Measurements from ENCODE around the gene GCN1.

GCN1 gene

GRCh38 chr12:120139958-120140357 lies 54.6 kb downstream of the GCN1 start:
- no peak for DNase-seq (ENCODE audit: low spot score)

DNA sequence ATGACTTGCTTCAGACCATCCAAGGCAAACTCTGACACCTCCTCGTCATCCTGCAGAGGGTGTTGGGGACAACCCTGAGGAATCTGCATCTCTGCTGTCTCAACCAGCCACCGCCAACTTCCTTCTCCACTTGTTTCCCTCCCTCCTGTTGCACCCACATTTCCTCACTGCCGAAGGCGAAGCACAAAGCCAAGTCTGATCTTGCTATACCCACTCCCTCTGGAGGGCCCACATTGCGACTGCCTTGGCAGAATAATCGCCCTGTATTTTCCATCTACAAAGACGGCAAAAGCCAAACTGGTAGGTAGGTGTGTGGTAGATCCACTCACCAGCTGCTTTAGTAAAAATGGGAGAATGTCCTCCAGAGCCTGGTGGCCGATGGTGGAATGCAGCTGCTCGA lies 56.1 kb downstream of the GCN1 start:
- no peak for DNase-seq (ENCODE audit: low spot score)

- DNase-seq (ENCODE audit: low spot score), result no peak
Observed at GRCh38 chr12:120137833-120138232, 56.7 kb downstream of the GCN1 start.

DNA sequence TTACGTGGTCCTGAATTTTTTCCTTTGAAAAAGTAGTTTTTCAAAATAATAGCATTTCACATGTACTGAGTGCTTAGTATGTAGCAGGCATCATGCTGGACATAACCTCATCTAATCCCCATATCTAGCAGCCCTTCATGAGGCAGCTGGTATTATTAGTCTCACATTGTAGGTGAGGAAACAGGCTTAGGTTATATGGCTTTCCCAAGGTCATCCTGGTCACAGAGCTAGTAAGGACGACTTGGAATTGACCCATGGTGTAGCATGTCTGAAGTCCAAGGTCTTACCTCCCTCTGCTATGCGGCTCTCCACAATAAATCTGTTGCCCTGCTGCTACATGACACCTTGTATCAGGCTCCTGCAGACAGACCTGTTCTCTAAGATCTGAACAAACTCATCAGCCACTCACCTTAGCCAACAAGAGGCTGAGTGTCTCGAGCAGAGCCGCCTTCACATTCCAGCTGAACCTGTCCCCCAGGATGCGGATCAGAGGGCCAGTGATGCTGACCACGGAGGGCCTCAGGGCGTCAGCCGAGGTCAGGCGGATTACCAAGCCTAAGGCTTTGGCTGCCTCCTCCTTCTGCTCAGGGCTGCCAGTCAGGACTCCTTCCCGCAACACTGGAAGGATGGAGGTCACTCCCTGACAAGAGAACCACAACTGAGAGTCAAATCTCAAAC lies 58.3 kb downstream of the GCN1 start:
- DNase-seq (ENCODE audit: low spot score), result no peak

- DNase-seq (ENCODE audit: low spot score), result no peak
Observed at GRCh38 chr12:120134307-120134980, 60.1 kb downstream of the GCN1 start.

DNA sequence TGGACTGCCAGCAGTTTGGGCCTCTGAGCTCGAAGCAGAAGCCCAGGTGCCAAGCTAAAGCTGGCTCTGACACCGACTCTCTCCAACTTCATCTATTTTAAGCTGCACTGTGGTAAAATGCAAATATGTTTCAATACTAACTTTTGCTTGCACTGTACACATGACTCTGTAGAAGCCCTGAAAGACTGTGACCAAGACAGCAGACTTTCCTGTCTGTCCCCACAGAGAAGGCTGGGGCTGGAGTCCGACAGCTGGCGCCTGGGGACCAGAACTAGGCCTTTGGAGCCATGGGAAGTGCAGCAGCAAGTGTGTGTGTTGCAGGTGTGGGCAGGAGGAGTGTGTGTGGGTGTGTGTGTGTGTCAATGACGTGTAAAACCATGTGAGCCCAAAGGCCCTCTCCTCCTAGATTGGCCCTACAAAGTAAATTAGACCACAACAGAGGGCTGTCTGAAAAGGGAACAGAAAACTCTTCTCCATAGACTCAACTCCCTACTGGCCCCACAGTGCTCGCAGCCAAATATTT lies 61.6 kb downstream of the GCN1 start:
- no peak for DNase-seq (ENCODE audit: low spot score)

DNA sequence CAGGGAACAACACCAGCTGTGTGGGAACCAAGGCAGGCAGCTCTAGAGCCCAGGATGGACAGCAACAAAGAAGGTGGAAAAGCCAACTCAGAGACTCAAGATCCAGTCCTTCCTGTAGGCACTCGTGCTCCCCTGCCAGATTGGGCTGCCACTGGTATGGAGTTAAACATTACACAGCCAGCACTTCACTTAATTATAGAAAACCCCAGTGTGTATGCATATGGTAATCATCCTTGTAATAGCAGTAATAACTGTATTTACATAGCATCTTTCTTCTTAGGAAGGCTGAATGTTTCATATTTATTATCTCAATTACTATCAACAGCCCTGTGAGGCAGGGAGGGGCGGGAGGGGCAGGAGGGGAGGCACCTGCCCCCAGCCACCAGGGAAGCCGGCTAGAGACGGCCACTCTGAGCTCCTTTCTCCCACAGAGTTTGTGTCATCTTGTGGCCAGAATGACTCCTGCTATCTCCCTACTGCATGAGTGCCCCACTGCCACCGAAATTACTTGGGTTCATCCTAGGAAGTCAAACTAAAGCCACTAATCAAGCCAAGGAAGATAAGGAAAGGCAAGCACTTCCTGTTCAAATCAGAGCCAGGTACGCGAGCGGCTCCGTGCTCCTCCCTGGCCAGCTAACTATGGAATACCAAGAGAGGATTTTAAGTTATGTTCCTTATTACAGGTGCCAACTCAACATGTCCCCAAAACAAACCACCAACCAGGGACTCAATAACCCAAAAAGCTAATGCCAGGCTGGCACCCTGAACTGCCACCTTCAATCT lies 62.3 kb downstream of the GCN1 start:
- no peak for DNase-seq (ENCODE audit: low spot score)

DNA sequence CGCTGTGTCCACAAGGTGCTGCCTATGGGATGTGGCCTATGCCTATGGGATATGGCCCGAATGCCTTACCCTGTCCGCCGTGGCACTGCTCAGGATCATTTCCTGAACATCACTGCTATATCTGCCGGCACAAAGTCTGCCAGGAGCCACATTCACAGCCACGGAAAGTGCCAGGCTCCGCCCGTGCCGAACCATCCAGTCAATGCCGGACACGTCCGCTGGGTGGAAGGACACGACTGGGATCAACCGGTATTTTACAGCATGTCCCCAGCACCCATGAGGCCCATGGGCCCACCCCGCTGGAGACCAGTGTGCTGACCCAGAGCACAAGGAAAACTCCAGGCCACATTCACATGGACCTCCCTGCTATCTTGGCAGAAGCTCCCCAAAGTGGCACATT lies 63.4 kb downstream of the GCN1 start:
- DNase-seq (ENCODE audit: low spot score), result no peak

GRCh38 chr12:120130011-120130410 lies 64.5 kb downstream of the GCN1 start:
- DNase-seq (ENCODE audit: low spot score), result no peak

DNA sequence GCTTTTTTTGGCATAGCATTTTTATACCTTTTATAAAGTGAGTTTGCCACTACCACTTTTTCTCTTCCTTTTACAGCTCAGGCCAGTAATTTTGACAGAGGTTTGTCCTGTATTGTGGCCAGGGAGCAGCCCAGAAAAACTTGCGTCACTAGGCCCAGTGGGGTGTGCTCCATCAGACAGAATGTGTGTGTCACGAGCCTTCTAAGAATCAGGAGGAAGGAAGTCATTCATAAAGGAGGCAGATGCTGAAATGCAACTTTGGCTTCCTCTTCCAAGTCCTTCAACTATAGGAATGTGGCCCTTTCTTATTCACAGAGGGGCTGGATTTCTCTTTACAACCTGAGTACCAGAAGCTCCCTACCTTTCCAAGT lies 67.9 kb downstream of the GCN1 start:
- no peak for DNase-seq (ENCODE audit: low spot score)

DNA sequence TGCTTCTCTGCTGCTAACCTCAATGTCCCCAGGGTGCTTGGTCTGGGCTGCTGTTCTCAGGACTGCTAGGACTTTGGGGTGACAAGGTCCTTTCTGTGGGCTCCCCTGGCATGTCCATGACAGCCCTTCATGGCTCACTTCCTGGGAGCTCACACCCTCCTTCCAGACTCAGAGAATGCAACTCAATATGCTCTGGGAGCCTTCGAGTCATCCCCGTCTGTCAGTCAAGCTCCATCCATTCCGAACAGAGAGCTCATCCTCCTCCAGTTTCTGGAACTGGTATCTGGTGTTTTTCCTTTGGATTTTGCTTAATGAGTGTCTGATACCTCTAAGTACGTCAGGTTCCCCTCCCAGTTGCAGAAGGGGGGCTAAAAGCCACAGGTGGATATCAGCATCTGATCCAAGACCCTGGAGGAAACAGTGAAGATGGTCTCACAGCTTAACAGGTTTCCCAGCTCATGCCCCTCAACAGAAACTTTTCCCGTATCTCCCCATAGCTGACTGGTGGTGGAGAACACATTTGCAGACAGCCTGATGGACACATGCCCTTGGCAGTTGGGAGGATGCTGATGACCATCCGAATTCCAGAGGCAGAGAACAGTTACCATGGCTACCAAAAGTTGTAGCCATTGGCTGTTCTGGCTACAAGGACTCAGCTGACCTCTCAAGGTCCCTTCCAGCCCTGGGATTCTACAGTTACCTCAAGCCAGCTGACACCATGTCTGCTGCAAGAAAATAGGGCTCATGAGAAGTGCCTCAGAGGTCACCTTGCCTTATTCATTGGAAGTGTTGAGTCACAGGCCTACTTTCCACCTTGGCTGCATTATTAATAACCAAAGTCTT lies 68.5 kb downstream of the GCN1 start:
- DNase-seq (ENCODE audit: low spot score), result peak; percentile 47

- DNase-seq (ENCODE audit: low spot score), result no peak
Observed at GRCh38 chr12:120125029-120125428, 69.5 kb downstream of the GCN1 start.

- no peak for DNase-seq (ENCODE audit: low spot score)
Observed at GRCh38 chr12:120121766-120122293, 72.7 kb downstream of the GCN1 start.

- DNase-seq (ENCODE audit: low spot score), result no peak
Observed at GRCh38 chr12:120121343-120121742, 73.2 kb downstream of the GCN1 start.

GRCh38 chr12:120119271-120119973 lies 75.1 kb downstream of the GCN1 start:
- DNase-seq (ENCODE audit: low spot score), result peak; percentile 50

DNA sequence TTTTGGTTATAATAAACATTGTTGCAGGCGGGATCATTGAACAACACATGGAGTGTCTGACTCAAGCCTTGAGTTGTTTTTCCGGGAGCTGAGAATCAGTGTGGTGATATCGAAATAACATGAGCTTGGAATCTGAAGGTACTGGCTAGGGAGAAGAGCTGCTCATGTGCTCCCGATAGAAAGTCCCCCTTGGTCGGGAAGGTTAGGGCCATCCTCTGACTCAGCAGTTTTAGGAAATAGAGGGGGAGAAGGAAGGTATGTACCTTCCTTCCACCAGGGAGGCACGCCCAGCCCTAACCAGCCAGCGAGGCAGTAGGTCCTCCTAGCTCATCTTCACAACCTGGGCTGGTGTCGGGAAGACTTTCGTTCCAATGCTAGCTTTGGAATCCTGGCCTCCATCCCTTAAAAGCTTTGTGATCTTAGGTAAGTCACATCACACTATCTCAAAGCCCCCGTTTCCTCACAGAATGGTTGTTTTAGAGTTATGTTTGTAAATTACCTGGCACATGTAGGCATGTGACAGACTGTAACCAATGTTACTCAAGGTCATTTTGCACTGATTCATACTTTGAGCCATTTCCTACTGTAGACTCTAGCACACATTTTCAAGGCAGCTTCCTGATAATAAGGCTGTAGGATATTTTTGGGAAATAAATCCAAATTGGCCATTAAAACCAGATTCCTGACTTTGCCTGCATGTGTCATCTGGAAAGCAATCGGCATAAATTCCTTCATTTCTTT lies 76.0 kb downstream of the GCN1 start:
- peak; percentile 61 for DNase-seq (ENCODE audit: low spot score)

DNA sequence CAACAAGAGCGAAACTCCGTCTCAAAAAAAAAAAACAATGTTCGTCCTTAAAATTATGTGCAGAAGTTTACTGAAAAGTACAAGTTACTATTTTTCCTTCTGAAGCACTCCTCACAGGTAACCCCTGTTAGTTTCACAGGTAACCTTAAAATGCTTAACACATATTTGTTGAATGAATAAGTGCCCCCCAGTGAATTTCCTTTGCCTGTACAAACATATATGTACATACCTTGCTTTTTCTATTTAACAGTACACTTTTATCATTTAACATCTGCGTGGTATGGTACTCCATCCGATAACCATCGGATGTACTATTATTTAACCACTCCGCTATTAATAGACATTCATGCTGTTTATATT lies 76.6 kb downstream of the GCN1 start:
- DNase-seq (ENCODE audit: low spot score), result no peak

- DNase-seq (ENCODE audit: low spot score), result peak; percentile 100
Observed at GRCh38 chr12:120116792-120117651, 77.5 kb downstream of the GCN1 start.

- DNase-seq (ENCODE audit: low spot score), result no peak
Observed at GRCh38 chr12:120116441-120116791, 78.1 kb downstream of the GCN1 start, which contains the start of gene RAB35. Gene RAB35, minus strand, starts transcription at chr12:120116753. Its CDS starts 103 bp downstream, at chr12:120116650.

Data from hepatic stellate cell (primary cell).